ENCODE measurements around the gene GUCY1A2.

GUCY1A2 gene

DNA sequence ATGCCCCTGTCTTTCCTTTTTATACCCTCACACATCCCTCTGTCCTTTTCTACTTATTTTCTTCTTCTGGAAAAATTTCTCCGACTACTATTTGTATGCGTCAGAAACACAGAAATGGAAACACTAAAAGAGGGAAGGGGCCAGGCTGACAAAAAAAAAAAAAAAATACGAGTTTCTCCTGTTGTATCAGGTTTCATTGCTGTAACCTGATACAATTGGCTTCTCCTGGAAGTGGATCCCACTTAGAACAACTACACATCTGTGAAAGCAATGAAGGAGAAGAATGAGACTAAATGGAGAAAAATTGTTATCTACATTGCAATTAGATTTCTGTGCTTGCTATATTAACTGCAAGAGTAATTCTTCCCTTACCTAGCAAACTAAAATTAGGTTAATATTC is 393.9 kb downstream of the GUCY1A2 start:
- no peak for DNase-seq
